K562 (cell line): Measurements from ENCODE around the gene ATP6V0A1. TPM values are rescaled to one million over a fixed set of nuclear protein-coding genes. Genes with fewer than 3 reads are reported as not detected.

Experiments used
- ATAC-seq: fragments of 200-7000 bp; cut with Tn5 transposase; 3 replicates; pipeline ENCODE4 v1.9.1; 2020; ENCODE audit warnings: moderate library complexity
- BruUV-seq: library from RNA; stranded (reverse); fragments of 400-500 nt; replicated peaks from 2 replicates; lab custom pipeline; 2021; lab: Mats Ljungman, UMichigan
- CTCF ChIA-PET: fragments of 300-600 bp; formaldehyde crosslinking; extraction: SDS; loops from one replicate; lab custom pipeline; 2021; ENCODE audit warnings: low intra/inter-chr PET ratio; lab: Yijun Ruan, JAX
- POLR2A ChIA-PET: fragments of 300-600, 350-650 bp; sonication (Branson Sonifier 250); formaldehyde crosslinking; extraction: SDS; loops from one replicate; lab custom pipeline; 2021; ENCODE audit warnings: antibody characterized with exemption, inconsistent platforms; lab: Yijun Ruan, JAX
- DNase-seq, 4 experiments: peaks; one replicate each; pipeline versions ENCODE4 v3.0.0 to v3.0.0-alpha.2; 2011 to 2018; ENCODE audit warnings: low spot score in 3 of 4, mixed read lengths in 3 of 4; ENCODE audit errors: extremely low read depth in 1 of 4
- FAIRE-seq: peaks from 2 replicates; lab custom pipeline; 2011; peaks lifted over from hg19 to GRCh38; lab: Jason Lieb, UNC
- H2AFZ ChIP-seq: 2 replicates; pipeline ENCODE4 v1.6.0; 2011; ENCODE audit warnings: low read depth, low read length, control low read depth, inconsistent platforms
- H3K27ac ChIP-seq: fragments of 200-600 bp; 3 replicates; pipeline ENCODE4 v1.8.0; 2011; ENCODE audit warnings: low read depth, mild to moderate bottlenecking, control low read depth, inconsistent platforms, low read length, moderate library complexity, mixed read lengths; ENCODE audit errors: extremely low read depth
- H3K27me3 ChIP-seq, 2 experiments: fragments of 300-600 bp in 1 of 2; 2 replicates in 1 of 2; 3 replicates in 1 of 2; pipeline versions ENCODE4 v1.6.0 to v1.8.0; 2011; ENCODE audit warnings: inconsistent platforms in 2 of 2, low read length in 2 of 2, mild to moderate bottlenecking in 1 of 2, mixed read lengths in 1 of 2, moderate library complexity in 1 of 2; ENCODE audit not compliant: control insufficient read depth in 2 of 2, insufficient read depth in 2 of 2
- H3K36me3 ChIP-seq: fragments of 300-600 bp; 3 replicates; pipeline ENCODE4 v1.8.0; 2011; ENCODE audit warnings: mild to moderate bottlenecking, low read length, inconsistent platforms; ENCODE audit not compliant: control insufficient read depth, insufficient read depth
- H3K4me1 ChIP-seq, 2 experiments: fragments of 200-600 bp in 1 of 2; replicated peaks in 1 of 2; 2 replicates in 1 of 2; 3 replicates in 1 of 2; pipeline versions ENCODE4 v1.5.1 to v1.8.0; 2011; ENCODE audit warnings: inconsistent platforms in 2 of 2, low read length in 2 of 2, mild to moderate bottlenecking in 1 of 2, mixed read lengths in 1 of 2, moderate library complexity in 1 of 2; ENCODE audit not compliant: control insufficient read depth in 2 of 2, insufficient read depth in 2 of 2
- H3K4me2 ChIP-seq: 2 replicates; pipeline ENCODE4 v1.6.1; 2011; ENCODE audit warnings: low read length, control low read depth, inconsistent platforms, mixed read lengths; ENCODE audit not compliant: insufficient read depth
- H3K4me3 ChIP-seq: fragments of 200-600 bp; sonication (generic), shearing (Covaris generic); 2 replicates; pipeline ENCODE4 v1.5.1; 2016; ENCODE audit warnings: control low read depth, inconsistent platforms
- H3K79me2 ChIP-seq: fragments of 200-600 bp; 3 replicates; pipeline ENCODE4 v1.8.0; 2011; ENCODE audit warnings: low read length, inconsistent platforms; ENCODE audit not compliant: control insufficient read depth, insufficient read depth
- H3K9ac ChIP-seq, 2 experiments: 2 replicates each; pipeline versions ENCODE4 v1.6.0 to v1.6.1; 2011; ENCODE audit warnings: low read depth in 2 of 2, low read length in 2 of 2, control low read depth in 1 of 2, inconsistent platforms in 1 of 2, mild to moderate bottlenecking in 1 of 2, mixed read lengths in 1 of 2; ENCODE audit not compliant: insufficient read depth in 1 of 2
- H3K9me1 ChIP-seq: one replicate; pipeline ENCODE4 v1.6.0; 2011; ENCODE audit warnings: inconsistent platforms, mild to moderate bottlenecking, low read length, moderate library complexity; ENCODE audit not compliant: control insufficient read depth, insufficient read depth
- H3K9me3 ChIP-seq: replicated peaks from 2 replicates; pipeline ENCODE4 v1.5.1; 2011; ENCODE audit warnings: low read depth, low read length, inconsistent platforms; ENCODE audit not compliant: control insufficient read depth, insufficient read depth
- H4K20me1 ChIP-seq: replicated peaks from 2 replicates; pipeline ENCODE4 v1.6.1; 2011; ENCODE audit warnings: low read length, inconsistent platforms, mixed read lengths; ENCODE audit not compliant: control insufficient read depth, insufficient read depth
- CGGBP1 ChIP-seq: fragments of 250-450 bp; sonication (Bioruptor Pico); IDR thresholded peaks from 2 replicates; pipeline ENCODE4 v1.9.0; 2021; ENCODE audit warnings: mild to moderate bottlenecking
- PRDM10 ChIP-seq: fragments of 450-650 bp; IDR thresholded peaks from 2 replicates; pipeline ENCODE4 v1.6.1; 2018; ENCODE audit not compliant: partially characterized antibody
- REST ChIP-seq, 2 experiments: fragments of 450-650 bp; formaldehyde crosslinking in 1 of 2; IDR thresholded peaks; 2 replicates each; pipeline versions ENCODE4 v1.4.0 to v1.6.1; 2014 to 2020; ENCODE audit warnings: mild to moderate bottlenecking in 2 of 2, borderline replicate concordance in 1 of 2, low read depth in 1 of 2
- SMARCA5 ChIP-seq: fragments of 450-650 bp; IDR thresholded peaks from 2 replicates; pipeline ENCODE4 v1.6.1; 2016
- SREBF2 ChIP-seq: sonication (generic); formaldehyde crosslinking; IDR thresholded peaks from 2 replicates; pipeline ENCODE4 v1.4.0; 2020; ENCODE audit warnings: mild to moderate bottlenecking, missing genetic modification reagents
- STAT5B ChIP-seq: fragments of 250-450 bp; sonication (Bioruptor Pico); IDR thresholded peaks from 2 replicates; pipeline ENCODE4 v1.8.0; 2021; ENCODE audit warnings: mild to moderate bottlenecking, inconsistent platforms
- USF2 ChIP-seq: sonication (generic); formaldehyde crosslinking; IDR thresholded peaks from 2 replicates; pipeline ENCODE4 v1.5.0; 2020; ENCODE audit warnings: missing genetic modification reagents
- WHSC1 ChIP-seq: IDR thresholded peaks from one replicate; pipeline ENCODE4 v1.6.1; 2012; ENCODE audit warnings: low read length, control low read depth, inconsistent platforms
- ZNF253 ChIP-seq: fragments of 250-450 bp; sonication (Bioruptor Pico); conservative IDR thresholded peaks from 2 replicates; pipeline ENCODE4 v1.6.1; 2021; ENCODE audit warnings: mild to moderate bottlenecking
- ZNF551 ChIP-seq: fragments of 250-450 bp; sonication (Bioruptor Pico); IDR thresholded peaks from 2 replicates; pipeline ENCODE4 v1.5.0; 2021; ENCODE audit warnings: mild to moderate bottlenecking, moderate library complexity
- WGBS: fragments of 100-300 bp; shearing (Covaris generic); methylation state at CpG from one replicate; pipeline ENCODE4 v1.1.6; 2016; ENCODE audit warnings: low coverage, mixed read lengths; ENCODE audit not compliant: insufficient coverage; ENCODE audit errors: missing lambda C conversion rate; 5-methylcytosine and 5-hydroxymethylcytosine counted together
- in situ Hi-C: fragments of 300-500 bp; cut with MboI; formaldehyde crosslinking; loops from 4 replicates; pipeline ENCODE4 v1.15.0; 2018; ENCODE audit warnings: inconsistent platforms, mixed read lengths
- intact Hi-C: fragments of 100-400 bp; cut with micrococcal nuclease; formaldehyde crosslinking; loops from 2 replicates; pipeline ENCODE4 v1.14.2; 2022
- polyA plus RNA-seq, 8 experiments: library from polyadenylated mRNA; depleted of rRNA in 4 of 8; stranded (reverse) in 5 of 8; unstranded in 3 of 8; fragments of >200 nt; fragmentation: Nextera tagmentation in 2 of 8; fragmentation: Illumina TruSeq in 1 of 8; extraction: Ambion mirVana in 2 of 8; extraction: Trizol in 1 of 8; gene quantifications; 2 replicates each; pipeline versions ENCODE4 v1.2.1 to v1.2.3, GENCODE V29; 2011 to 2014; ENCODE audit warnings: inconsistent platforms in 1 of 8, missing spikeins in 1 of 8
- total RNA-seq, 7 experiments: library from RNA; depleted of rRNA in 6 of 7; stranded (reverse); fragments of >200 nt in 6 of 7; fragmentation: Illumina TruSeq in 2 of 7; extraction: Trizol in 2 of 7; gene quantifications; 2 replicates each; pipeline versions ENCODE4 v1.2.1 to v1.2.3, GENCODE V29; 2011 to 2021; ENCODE audit warnings: low replicate concordance in 1 of 7

ATP6V0A1 gene
- total and polyA plus RNA-seq, 9 of the 15 experiments (the other 6 are each of a cell fraction or from before 2014, with no cell fraction given): 11.8 to 158 (median 75.5) TPM

GRCh38 chr17:42460371-42460770, 1.7 kb downstream of the ATP6V0A1 start:
- DNase-seq: no peak
- Histone ChIP-seq H3K36me3 (peaks cover 49% of the 10 kb centered on the region), H3K27me3 (no peaks in the 10 kb centered on the region), H3K9me3 (no peaks in the 10 kb centered on the region), H3K4me2 (peak overlapping the region; percentile 89), H3K9ac (peak overlapping the region in 1 of 2 experiments; percentile 83; a peak in 2 of 4 replicates), H2AFZ (no peak overlapping the region), H3K4me1 (peaks cover 22 to 26% of the 10 kb centered on the region in 2 experiments), H3K79me2 (peaks cover 70% of the 10 kb centered on the region), H3K4me3 (peak overlapping the region; percentile 76), H4K20me1 (peaks cover 18% of the 10 kb centered on the region), H3K9me1 (no peaks in the 10 kb centered on the region), H3K27ac (peak overlapping the region; percentile 77)
- BruUV-seq: no TSS peak
- in situ Hi-C loops: no loop called here
- POLR2A ChIA-PET: interaction anchor here (0.6 to 1.3 kb wide), 9 partner anchors 8 to 493 kb away, joined by 3 to 5 read pairs (median 3); partner anchors contain the start of gene BECN1
- CTCF ChIA-PET: no interaction called here
- FAIRE-seq: no peak
- WGBS: 10% methylated on average over 1 of the region's 1 CpG
- intact Hi-C loops: no loop called here
- no peak for ATAC-seq
- no peak for TF ChIP-seq WHSC1
- TF ChIP-seq SREBF2 (CRISPR knock-in tag): no peak
- no peak for TF ChIP-seq PRDM10
- TF ChIP-seq ZNF551: no peak
- no peak for TF ChIP-seq REST (IDR thresholded peaks at IDR 0.05; ENCODE audit: borderline replicate concordance)
- no peak for TF ChIP-seq REST (CRISPR knock-in tag; IDR thresholded peaks at IDR 0.05; ENCODE audit: low read depth)
- no peak for TF ChIP-seq SMARCA5
- TF ChIP-seq USF2 (CRISPR knock-in tag): no peak
- no peak for TF ChIP-seq CGGBP1 (CRISPR knock-in tag)
- no peak for TF ChIP-seq ZNF253 (CRISPR knock-in tag)
- TF ChIP-seq STAT5B: no peak
